Kidney capillary endothelial cell (primary cell): ENCODE results near the gene VPS72.

ENCODE experiments used
- DNase-seq: peaks from one replicate; pipeline ENCODE4 v3.0.0-alpha.2; 2018; ENCODE audit warnings: low spot score

The VPS72 gene

GRCh38 chr1:151144474-151145303, 45.3 kb downstream of the VPS72 start:
- peak; percentile 7 for DNase-seq

- DNase-seq, result no peak
These were observed 46.0 kb downstream of the VPS72 start for GRCh38 chr1:151143986-151144385.

- no peak for DNase-seq
These were observed 47.0 kb downstream of the VPS72 start for GRCh38 chr1:151143057-151143435.

GRCh38 chr1:151142411-151143056, 47.5 kb downstream of the VPS72 start:
- DNase-seq, result no peak

- DNase-seq, result no peak
These were observed 52.2 kb downstream of the VPS72 start for GRCh38 chr1:151137789-151138188.

DNA sequence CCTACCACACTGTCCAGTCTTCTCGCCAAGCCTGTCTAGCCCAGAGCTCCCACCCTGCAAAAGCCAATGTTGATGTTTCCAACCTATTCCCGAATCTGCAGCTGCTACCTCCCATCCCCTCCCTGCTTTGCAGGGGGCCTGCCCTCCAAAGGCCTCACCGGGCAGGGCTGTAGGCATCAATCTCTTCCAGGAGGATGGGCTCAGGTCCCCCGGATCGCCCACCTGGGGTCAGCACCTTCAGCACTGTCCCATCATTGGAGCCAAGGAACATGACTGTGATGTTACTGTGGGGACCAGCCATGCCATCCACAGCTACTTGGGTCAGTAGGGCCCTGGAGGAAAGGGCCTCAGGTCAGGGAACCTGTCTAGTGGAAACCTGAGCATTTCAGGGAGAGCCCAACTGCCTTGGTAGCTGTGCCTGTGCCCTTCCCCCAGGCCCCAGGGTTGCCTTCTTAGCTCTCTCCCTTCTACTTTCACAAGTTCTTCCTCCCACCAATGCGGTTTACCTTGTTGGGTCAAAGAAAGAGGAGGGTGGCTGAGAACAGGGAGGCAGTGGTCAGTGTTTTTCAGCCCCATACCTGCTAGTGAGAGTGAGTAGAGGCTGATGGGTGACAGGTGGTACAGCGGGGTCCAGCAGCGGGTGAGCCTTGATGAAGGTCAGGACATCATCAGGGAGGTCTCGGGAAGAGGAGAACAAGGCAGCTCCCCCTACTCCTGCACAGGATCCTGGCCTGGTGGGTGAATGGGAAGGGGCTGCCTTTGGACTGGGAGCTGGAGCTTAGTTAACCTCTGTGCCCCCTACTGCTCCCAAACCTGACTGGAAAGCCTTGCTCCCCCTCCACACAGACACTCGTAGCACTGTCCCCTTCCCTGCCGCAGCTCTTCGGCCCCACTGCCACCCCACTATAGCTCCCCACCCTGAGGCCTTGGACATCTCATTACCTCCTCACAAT, 54.3 kb downstream of the VPS72 start:
- no peak for DNase-seq

GRCh38 chr1:151134991-151135390, 55.0 kb downstream of the VPS72 start:
- DNase-seq, result no peak

- DNase-seq, result no peak
These were observed 55.6 kb downstream of the VPS72 start for GRCh38 chr1:151134396-151134795.

DNA sequence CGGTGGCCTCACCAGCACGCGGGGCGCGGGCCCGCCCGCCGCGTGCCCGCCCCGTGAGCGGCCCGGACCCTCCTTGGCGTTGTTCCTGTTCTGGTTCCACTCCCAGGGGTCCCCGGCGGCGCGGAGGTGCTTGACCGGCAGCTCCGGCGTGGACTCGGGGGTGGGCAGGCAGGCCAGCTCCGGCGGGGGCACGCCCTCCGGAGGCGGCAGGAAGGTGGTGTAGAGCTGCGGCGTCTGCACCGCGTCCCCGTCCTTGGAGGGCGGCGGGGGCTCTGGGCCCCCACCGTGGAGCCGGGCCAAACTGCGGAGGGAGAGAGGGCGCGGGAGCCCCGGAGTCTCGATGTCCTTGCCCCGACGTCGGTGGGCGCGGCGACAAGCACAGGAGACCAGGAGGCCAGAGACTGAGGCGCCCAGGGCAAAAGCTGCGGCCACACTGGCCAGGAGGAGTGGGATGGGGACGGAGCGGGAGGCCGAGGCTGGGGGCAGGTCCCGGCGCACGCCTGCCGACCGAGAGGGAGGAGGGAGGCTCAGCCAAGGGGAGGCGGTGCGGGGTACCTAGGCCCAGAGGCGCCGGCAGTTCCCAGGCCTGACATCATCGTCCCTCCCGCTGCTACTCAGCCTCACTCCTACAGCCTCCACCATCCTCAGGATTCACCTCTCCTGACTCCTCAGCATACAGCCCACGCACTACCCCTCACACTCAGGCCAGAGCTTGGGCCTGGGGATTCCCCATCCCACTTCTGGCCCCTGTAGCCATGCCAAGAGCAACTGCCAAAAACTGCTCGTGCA, 56.8 kb downstream of the VPS72 start:
- DNase-seq, result no peak

DNA sequence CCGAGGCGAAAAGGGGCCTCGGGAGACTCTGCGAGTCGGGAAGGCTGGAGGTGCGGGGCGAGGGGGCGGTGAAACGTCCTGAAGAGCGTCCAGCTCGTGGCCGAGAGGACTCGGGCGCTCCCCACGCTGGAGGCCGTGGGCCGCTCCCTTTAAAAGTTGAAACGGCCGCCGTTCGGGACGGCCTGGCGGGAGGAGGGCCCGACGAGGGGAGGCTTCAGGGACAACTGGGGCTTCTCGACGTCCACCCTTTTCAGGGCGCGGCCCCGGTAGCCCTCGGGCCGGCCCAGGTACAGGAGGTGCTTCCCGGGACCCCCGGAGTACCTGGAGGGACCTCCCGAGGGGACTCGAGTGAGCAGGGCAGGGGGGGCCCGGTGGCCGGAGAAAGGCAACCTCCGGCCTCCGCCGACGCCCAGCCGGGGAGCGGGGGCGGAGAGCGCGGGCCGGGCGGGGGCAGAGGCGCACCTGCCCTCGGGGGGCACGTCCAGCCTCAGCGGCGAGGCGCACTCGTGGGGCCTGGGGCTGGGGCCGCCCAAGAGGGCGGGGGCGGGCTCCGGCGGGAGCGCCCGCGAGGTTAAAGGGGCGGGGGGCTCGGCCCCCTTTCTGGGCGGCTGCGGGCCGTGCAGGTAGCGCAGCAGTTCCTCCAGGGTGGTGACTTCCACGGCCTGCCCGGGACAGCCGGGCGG, 57.5 kb downstream of the VPS72 start:
- no peak for DNase-seq

DNA sequence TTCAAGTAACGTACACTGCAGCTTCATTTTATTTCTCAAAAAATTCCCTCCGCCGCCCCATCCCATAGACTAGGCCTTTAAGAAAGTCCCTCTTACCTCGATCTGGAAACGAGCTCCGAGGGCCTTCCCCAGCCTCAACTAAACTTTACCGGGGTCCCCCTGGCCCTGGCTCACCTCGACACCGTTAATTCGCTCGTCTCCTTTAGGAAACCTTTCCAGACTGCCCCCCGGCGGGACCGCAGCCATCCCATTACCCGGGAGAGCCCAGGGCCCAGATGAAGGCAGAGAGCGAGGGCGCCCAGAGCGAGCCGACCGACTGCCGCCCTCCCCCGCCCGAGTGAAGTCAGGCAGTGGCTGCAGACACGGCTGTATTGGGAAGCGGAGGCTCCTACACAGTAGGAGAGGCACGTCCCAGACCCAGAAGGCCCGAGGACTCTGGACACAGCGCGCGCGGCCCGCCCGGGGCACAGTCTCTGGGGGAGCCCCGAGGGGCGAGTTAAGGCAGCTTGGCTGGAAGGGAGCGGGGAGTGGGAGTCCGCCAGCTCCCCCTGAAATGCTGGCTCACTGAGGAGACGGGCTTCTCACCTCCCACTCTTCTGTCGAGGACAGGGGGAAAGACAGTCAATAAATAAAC, 58.2 kb downstream of the VPS72 start:
- no peak for DNase-seq

- DNase-seq, result peak; percentile 55
These were observed 58.9 kb downstream of the VPS72 start for GRCh38 chr1:151130987-151131586.

DNA sequence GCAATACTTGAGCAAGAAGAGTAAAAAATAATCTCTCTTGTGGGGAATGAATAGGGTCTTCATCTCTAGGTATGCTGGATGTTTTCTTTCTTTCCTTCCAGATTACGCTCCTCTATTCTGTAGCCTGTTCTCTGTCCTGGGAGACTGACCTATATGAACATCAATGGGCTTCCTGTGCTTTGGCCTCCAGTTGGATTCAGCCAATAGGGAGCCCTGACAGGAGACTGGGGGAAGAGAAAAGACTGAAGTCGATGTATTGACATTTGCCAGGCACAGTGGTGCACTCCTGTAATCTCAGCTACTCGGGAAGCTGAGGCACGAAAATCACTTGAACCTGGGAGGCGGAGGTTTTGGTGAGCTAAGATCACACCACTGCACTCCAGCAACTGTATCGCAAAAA, 61.2 kb downstream of the VPS72 start:
- no peak for DNase-seq
